Iris pigment epithelial cell (primary cell): ENCODE results near the gene MEP1B.
"Not testable (repeated sequence)": the region's sequence is repeated elsewhere in the genome, so short reads cannot be mapped to it uniquely, and the experiment has no call there.

Experiments
- DNase-seq: peaks from one replicate; pipeline ENCODE4 v3.0.0-alpha.2; 2011; ENCODE audit warnings: low read depth

Gene MEP1B

DNA sequence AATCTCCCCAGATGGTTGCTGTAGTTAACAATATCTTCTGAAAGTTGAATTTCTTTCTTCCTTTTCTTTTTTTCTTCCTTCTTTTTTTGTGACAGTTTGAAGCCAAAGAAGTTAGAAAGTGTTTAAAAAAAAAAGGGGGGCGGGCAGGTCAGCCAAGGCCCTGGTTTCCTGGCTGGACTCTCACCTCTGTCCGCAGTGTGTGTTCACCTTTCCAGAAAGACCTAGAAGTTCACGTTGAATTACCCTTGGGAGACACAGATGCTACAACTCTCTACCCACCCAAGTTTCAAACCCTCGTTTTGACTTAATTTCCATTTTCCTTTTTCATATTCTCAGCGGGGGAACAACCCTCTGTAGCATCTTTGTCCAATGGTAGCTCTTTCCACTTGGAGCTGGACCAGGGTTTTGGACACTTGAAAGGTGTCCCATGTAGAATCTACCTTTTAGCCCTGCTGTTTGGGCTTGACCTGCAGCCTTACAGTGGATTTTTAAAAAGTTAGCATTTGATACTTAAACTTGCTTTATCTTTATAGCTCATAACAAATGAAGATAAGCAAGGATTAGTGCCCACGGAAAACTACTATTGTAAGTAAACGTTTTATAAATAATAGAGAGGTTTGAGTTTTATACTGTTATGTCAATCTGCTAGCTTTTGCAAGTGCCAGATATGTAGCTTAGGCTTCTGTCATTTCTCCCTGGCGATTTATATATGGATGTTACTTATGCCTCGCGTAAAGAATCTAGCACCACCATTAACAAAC lies 20.0 kb downstream of the MEP1B start:
- no peak for DNase-seq

DNA sequence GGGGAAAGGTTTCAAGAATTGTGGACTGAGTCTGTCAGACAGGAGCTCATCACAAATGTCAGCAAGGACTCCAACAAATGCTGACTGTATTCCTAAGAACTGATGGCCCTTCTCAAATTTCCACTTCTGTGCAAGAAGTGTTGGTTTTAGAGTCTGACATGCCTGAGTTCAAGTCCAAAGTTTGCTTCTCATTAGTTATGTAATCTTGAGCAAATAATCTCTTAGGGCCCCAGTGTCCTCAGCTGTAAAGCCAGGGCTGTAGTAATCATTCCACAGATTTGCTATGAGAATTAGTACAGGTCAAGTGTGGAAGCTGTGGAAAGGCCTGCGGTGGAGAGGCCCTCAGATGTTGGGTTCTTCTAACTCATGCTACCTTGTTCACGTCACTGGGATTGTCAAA lies 23.9 kb downstream of the MEP1B start:
- DNase-seq, result no peak

DNA sequence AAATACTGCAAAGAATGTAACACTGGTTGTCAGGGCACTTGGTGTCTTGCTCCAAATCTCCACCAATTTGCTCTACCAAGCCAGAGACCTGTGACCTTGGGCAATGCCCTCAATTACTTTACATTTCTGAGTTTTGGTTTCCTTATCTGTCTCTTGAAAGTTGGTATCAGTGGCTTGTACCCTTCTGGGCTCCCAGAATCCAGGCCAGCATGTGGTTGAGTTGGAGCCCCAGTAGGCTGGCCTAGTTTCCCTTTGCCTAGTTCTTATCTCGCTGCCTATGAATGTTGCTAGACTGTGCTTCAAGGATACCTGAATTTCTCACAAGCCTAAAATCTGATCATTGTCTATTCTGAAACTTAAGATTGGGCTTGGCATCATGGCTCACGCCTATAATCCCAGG lies 26.6 kb downstream of the MEP1B start:
- DNase-seq, result no peak

DNA sequence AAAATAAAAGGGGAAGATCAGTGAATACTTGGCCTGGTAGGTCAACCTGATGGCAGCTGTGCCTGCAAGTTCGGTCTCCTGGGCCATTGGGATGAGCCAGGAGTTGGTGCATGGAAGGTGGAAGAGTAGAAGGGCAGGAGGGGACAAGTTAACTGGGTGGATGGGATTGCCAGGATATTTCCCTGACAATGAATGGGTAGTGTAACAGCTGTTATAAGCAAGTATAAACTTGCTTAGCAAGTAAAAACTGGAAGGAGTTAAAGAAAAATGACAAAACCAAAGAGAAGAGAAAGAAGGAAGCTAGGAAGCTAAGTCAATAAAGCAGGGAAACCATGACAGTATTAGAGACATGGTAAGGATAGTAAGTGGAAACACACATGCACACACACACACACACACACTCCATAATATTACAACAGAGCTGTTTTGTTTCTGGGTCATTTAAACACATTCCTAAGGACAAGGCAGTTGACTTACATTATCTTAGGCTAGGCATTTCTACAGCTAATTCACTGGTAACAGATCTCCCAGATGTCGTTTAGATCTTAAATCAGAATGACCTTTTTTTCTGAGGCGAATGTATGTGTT lies 29.7 kb downstream of the MEP1B start:
- DNase-seq, result no peak

DNA sequence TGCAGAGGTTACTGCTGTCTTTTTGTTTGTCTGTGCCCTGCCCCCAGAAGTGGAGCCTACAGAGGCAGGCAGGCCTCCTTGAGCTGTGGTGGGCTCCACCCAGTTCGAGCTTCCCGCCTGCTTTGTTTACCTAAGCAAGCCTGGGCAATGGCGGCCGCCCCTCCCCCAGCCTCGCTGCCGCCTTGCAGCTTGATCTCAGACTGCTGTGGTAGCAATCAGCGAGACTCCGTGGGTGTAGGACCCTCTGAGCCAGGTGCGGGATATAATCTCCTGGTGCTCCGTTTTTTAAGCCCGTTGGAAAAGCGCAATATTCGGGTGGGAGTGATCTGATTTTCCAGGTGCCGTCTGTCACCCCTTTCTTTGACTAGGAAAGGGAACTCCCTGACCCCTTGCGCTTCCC lies 43.5 kb downstream of the MEP1B start:
- not testable (repeated sequence) for DNase-seq

DNA sequence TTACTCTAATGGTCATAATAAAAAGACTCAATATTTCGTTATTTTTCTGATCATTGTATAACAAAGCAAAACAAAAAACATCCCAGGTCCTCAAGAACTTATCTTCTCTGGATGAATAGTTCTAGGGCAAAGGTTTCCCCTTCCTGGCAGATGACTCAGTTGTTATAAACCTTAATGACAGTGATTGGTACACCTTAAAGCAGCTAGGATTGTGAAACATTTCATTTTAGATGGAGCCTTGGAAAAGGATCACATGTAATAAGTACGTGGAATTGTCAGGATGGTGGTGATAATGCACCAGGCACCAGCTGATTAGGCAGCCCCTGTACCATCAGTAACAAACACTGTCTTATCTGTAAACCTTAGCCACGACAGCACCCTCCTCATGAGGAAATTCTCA lies 47.2 kb downstream of the MEP1B start:
- DNase-seq, result no peak

DNA sequence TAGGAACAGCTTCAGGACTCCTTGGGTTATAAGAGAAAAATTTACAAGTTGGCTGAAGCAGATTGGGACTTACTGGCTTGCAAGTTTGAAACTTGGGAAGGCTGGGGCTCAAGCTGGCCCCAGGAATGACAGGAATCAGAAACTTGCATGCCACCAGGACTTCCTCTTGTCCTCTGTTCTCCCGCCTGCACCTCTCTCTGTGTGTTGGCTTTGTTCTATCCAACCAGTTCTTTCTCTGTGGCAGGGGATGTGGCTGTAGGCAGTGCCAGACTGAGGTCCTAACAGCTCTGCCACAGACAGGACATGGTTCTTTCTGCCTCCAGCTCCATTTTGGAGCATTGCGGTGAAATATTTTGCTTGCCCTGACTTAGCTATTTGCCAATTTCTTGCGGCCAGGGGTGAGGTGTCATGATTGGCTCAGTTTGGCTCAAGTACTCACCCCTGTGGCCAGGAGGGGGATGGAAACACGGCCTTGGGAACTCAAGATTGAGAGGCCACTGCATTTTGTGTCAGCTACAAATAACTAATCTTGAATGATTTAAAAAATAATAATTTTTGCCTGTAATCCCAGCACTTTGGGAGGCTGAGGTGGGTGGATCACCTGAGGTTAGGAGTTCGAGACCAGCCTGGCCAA lies 48.9 kb downstream of the MEP1B start:
- no peak for DNase-seq

DNA sequence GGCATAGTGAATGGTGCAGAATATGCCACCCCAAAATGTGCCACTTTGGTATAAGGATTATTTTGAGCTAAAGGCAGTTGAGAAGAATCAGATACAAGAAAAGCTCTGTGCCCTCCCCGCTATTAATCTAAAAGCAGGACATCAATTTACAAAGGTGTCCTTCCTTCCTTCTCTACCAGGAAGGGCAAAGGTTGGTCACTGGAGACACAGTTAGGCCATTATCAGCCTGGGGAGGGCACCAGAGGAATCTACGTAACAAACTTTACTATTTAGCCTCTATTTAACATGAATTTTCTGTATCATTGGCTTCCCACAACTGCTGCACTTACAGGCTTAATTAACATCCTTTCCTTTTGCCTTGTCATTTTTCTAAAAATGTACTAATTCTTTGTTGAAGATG lies 52.6 kb downstream of the MEP1B start:
- no peak for DNase-seq

DNA sequence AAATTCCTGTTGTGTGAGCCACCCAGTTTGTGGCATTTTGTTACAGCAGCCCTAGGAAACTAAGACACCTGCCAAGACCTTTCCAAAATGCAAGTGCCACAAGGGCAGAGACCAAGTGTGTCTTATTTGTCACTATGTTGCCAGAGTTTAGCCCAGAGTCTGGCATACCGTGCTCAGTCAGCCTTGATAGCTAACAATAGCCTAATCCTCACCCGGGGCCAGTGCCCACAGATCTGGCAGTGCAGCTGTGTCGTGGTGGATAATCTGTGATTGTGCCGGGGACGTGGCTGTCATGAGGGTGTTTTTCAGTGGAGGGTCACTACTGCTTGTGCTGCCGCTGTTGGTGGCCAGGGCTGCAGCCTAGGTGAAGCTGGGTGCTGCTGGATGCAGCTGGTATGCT lies 53.5 kb downstream of the MEP1B start:
- DNase-seq, result no peak

DNA sequence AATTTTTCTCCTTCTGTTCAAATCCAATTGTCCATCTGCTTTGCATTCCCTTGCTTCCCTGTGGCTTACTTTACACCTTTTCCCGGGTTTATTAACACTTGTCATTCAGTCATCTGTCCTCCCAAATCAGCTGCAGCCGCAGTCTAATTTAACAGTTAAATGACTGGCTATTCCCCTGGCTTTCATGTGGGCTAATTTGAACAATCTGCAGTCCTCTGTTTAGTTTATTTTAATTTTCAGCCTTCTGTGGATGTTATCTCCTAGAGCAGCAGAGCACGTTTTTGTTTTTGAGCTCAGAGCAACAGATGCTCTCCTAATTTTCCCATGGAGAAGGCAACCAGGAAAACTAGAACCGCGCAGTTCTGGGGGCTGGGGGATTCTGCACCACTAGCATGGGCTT lies 55.0 kb downstream of the MEP1B start:
- DNase-seq, result no peak

DNA sequence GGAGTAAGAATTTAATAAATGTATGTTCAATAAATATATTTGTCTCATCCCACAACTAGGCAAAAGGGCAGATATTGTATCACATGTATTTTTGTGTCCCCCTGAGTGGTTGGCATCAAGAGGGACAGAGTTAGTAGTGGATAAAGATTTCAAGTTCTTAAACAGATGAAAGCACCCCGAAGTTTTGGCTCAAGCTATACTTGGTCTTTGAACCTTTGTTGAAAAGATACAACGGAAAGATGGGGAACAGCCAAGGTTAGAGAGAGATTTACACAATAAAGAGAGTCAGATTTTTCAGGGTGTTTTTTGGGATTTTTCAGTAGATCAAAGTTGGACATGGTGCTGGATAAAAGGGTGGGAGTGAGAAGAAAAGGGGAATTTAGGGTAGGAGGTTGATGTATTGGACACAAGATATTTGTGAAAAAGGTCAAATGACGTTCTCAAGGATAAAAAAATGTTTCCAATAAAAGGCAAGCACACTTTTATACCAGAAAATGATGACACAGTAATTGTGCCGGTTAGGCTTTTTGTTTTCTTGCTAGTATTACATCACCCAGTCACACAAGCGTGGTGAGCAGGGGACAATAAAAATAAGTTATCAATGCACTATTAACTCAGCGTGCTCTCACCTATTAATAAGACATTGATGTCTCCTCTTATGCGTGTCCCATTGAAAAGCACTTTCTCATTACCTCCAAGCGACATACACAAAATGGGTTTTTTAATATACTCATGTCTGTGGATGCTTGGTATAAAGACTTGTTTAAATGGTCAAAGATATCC lies 59.5 kb downstream of the MEP1B start:
- DNase-seq, result no peak

DNA sequence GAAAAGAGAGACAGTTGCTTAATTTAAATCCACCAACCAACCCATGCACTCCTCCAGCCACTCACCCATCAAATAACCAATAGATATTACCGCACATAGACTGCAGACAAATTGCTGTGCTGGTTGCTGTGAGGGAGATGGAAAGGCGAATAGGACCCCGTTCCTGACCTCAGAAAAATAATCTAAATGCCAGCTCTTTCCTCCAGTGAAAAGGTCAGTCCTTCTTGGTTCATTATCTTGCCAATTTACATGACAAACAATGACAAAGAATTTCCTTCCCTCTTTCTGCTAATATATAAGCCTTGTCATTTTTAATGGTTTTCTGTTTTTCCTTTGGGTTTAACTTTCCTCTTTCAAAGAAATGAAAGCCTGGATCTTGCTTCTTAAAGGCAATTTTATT lies 61.6 kb downstream of the MEP1B start:
- no peak for DNase-seq

DNA sequence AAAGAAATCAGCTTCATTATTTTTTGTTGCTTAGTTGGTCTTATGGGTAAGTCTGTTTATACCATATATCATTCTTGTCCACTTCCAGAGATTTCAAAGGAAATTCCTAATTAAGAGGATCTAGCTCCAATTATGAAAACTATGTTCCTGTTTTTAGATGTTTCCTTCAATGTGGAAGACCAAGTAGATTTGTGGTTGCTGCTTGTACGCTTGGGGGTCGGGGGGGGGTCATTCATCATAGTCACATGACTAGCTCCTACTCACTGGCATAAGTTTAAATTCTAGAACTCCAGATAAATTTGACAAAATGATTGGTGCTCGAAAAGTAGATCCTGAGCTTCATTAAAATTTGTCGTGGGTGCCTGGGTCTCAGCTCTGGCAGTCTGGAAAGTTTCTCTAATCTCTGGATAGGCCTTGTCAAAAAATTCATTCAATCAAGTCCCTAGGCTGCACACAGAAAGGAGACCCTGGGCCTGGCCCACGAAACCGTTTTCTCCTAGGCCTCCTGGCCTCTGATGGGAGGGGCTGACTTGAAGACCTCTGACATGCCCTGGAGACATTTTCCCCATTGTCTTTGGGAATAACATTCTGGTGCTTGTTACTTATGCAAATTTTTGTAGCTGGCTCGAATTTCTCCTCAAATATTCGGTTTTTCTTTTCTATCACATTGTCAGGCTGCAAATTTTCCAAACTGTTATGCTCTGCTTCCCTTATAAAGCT lies 62.5 kb downstream of the MEP1B start:
- no peak for DNase-seq

DNA sequence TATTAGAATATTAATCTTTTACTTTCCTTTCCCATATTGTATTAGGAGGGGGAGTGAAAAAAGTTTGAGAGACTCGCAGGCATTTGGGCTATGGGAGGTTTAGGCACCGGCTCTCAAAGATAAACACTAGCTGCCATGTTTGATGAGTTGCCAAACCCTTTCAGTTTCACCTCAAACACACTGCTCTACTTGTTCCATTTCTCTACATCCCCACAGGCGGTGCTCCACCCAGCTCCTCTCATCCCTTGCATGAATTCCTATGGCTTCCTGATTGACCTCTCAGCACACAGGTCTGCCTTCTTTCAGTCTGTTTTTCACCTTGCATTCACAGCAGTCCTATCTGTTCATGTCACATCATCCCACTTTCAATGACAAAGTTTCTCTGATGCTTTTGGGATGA lies 65.7 kb downstream of the MEP1B start:
- no peak for DNase-seq

DNA sequence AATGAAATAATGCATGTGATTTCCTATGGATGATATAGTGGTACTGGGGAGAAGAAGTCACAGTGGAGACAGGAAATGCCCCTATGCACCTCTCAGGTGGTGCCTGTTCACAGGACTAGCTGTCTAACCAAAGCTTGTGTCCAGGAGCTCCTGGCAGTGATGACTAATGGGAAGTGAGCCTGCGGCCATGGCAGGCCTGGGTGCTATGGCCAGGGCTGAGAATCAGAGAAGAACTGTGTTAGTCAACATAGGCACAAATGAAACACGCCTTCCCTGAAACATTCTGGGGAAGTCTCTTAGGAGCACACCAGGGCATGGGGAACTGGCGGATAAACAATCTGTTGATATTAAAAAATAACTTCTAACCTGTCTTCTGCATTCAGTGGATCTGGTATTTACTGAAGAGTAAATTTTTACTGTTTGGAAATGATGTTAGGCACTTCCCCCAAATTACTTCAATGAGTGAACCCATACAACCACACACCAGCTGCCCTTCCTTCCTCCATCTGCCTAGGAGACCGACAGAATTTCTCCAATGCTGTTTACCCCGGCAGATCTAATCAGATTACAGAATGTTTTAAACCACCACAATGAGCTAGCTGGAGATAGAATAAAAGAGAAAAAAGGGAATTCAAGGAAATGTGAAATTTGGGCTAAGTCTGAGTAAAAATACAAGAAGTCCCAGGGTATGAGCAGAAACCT lies 67.4 kb downstream of the MEP1B start:
- DNase-seq, result no peak

DNA sequence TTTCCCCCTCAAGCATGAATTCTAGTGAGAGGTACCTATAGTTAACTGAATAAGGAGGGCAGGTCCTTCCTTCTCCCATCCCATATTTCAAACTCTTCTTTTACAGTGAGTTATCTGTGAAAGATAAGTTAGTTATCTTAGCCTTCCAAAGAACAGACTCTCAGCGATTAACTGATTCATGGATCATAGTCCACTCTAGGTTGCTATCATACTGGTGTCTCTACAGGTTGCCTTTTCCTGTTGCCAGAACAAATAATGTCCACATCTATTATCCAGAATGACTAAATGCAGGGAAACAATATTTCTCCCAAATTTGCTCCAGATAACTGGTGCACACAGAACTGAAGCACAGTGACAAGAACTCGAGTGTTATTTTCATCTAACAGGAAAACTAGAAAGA lies 68.3 kb downstream of the MEP1B start:
- no peak for DNase-seq

DNA sequence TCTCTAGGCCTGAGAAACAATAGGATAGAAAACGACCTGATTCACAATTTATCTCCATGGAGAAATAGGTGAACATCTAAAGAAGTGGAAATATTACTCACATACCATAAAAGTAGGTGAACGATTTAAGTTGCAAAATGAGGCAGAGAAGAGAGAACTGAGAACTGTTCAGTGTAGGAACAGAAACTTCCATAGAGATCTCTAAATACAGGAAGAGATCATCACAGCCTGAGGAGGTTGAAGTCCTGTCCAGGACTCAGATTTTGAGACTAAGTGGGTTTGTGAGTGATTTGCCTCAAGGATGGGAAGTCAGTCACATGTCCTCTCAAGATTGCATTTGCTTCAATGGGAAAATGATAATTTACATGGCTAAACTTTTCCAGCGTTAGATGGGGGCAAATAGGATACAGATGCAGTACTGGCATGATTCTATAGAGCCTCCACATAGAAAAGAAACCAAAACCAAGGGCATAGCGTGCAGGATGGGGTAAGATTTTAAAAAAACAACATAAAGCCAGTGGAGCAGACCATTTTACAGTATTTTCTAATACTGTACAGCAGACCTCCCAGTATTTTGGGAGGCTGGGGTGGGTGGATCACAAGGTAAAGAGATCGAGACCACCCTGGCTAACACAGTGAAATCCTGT lies 68.8 kb downstream of the MEP1B start:
- no peak for DNase-seq

DNA sequence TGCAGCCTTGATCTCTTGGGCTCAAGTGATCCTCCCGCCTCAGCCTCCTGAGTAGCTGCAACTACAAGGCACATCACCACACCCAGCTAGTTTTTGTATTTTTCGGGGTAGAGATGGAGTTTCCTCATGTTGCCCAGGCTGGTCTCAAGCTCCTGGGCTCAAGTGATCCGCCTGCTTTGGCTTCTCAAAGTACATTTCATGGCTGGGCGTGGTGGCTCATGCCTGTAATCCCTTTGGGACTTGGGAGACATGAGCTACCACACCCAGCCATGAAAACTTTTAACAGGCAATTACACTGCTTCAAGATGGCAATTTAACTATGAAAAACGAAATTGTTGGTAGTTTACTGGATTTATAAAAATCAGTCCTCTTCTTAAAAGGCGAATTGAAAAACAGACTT lies 69.7 kb downstream of the MEP1B start:
- DNase-seq, result no peak

DNA sequence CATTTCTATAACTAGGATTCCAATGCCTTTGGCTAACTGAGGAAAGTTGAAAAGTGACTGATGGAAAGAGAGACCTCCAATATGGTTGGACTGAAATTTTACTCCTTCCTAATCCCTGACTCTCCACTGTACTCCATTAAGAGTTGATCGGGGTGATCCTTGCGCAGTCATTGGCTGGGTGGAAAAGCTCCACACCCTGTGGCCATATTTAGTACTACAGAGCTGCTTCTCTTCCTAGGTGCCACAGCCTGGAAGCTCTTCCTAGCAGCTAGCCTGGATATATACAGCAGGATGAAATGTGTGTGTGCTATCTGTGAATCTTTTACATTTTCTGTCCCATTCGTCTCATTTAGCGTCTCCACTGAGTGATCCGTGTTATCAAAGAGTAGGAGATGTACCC lies 71.2 kb downstream of the MEP1B start:
- DNase-seq, result no peak

DNA sequence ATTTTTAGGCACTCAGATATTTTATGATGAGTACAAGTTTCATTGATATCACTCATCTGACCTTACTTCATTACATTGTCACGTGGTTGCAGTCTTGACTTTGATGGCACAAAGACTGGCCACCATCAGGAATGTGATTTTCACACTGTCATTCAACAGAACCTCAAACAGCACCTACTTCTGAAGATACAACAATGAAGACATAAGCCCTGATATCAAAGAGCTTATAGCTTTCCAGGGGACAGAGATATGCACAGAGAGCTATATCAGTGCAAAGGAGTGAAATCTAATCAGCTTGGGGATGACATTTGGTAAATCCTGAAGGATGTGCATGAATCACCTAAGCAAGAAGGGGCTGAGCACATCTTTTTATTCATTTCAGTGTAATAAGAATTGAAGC lies 72.3 kb downstream of the MEP1B start:
- DNase-seq, result no peak

DNA sequence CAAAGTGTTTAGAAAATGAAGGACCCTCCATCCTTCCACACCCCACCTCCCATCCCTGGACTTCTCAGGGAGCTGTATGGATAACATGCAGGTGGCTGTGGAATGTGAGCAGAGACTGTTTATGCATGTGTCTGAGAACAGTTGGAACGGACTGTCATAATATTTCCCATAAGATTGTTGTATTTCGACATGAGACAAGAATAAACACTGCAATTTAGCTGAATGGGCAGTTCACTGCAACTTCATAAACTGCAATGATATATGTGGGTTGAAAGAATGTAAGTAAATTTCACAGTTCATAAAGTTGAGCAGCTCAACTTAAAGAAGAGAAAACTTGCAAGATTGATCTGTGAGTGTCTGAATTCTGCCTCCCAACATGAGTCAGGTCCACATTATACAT lies 74.6 kb downstream of the MEP1B start:
- DNase-seq, result no peak
